Suppressor macrophage treated with lipopolysaccharide for 1 hour (primary cell): ENCODE results near the gene CPA3.

Source experiments
- DNase-seq, 3 donors: peaks; one replicate each; pipeline ENCODE4 v3.0.0-alpha.2; 2020 to 2022

Gene CPA3

GRCh38 chr3:148923592-148923991, 58.5 kb downstream of the CPA3 start:
- no peak for DNase-seq

- no peak for DNase-seq
Measured at GRCh38 chr3:148924562-148924961, 59.5 kb downstream of the CPA3 start.

- DNase-seq = no peak
Measured at GRCh38 chr3:148925845-148926244, 60.7 kb downstream of the CPA3 start.

GRCh38 chr3:148930752-148931151, 65.7 kb downstream of the CPA3 start:
- no peak for DNase-seq

GRCh38 chr3:148931574-148931973, 66.5 kb downstream of the CPA3 start:
- DNase-seq = peak in 1 of 3 donors; percentile 7

- DNase-seq = no peak
Measured at GRCh38 chr3:148932972-148933371, 67.9 kb downstream of the CPA3 start.

- DNase-seq = no peak
Measured at GRCh38 chr3:148937467-148938255, 72.6 kb downstream of the CPA3 start.

GRCh38 chr3:148938306-148938705, 73.2 kb downstream of the CPA3 start:
- no peak for DNase-seq

GRCh38 chr3:148938936-148939335, 73.8 kb downstream of the CPA3 start:
- DNase-seq = no peak

GRCh38 chr3:148940983-148941382, 75.9 kb downstream of the CPA3 start:
- no peak for DNase-seq

- DNase-seq = peak; percentile 84 to 96 (median 93)
Measured at GRCh38 chr3:148943506-148944205, 78.6 kb downstream of the CPA3 start.

GRCh38 chr3:148945116-148945515, 80.0 kb downstream of the CPA3 start:
- no peak for DNase-seq
